K562 (cell line): ENCODE results near the gene MBNL2. TPM values are rescaled to one million over a fixed set of nuclear protein-coding genes. Genes with fewer than 3 reads are reported as not detected.

ENCODE experiments used
- ATAC-seq: fragments of 200-7000 bp; cut with Tn5 transposase; 3 replicates; pipeline ENCODE4 v1.9.1; 2020; ENCODE audit warnings: moderate library complexity
- BruUV-seq: library from RNA; stranded (reverse); fragments of 400-500 nt; replicated peaks from 2 replicates; lab custom pipeline; 2021; lab: Mats Ljungman, UMichigan
- CTCF ChIA-PET: fragments of 300-600 bp; formaldehyde crosslinking; extraction: SDS; loops from one replicate; lab custom pipeline; 2021; ENCODE audit warnings: low intra/inter-chr PET ratio; lab: Yijun Ruan, JAX
- POLR2A ChIA-PET: fragments of 300-600, 350-650 bp; sonication (Branson Sonifier 250); formaldehyde crosslinking; extraction: SDS; loops from one replicate; lab custom pipeline; 2021; ENCODE audit warnings: antibody characterized with exemption, inconsistent platforms; lab: Yijun Ruan, JAX
- DNase-seq, 4 experiments: peaks; one replicate each; pipeline versions ENCODE4 v3.0.0 to v3.0.0-alpha.2; 2011 to 2018; ENCODE audit warnings: low spot score in 3 of 4, mixed read lengths in 3 of 4; ENCODE audit errors: extremely low read depth in 1 of 4
- FAIRE-seq: peaks from 2 replicates; lab custom pipeline; 2011; peaks lifted over from hg19 to GRCh38; lab: Jason Lieb, UNC
- H2AFZ ChIP-seq: 2 replicates; pipeline ENCODE4 v1.6.0; 2011; ENCODE audit warnings: low read depth, low read length, control low read depth, inconsistent platforms
- H3K27ac ChIP-seq: fragments of 200-600 bp; 3 replicates; pipeline ENCODE4 v1.8.0; 2011; ENCODE audit warnings: low read depth, mild to moderate bottlenecking, control low read depth, inconsistent platforms, low read length, moderate library complexity, mixed read lengths; ENCODE audit errors: extremely low read depth
- H3K27me3 ChIP-seq, 2 experiments: fragments of 300-600 bp in 1 of 2; 2 replicates in 1 of 2; 3 replicates in 1 of 2; pipeline versions ENCODE4 v1.6.0 to v1.8.0; 2011; ENCODE audit warnings: inconsistent platforms in 2 of 2, low read length in 2 of 2, mild to moderate bottlenecking in 1 of 2, mixed read lengths in 1 of 2, moderate library complexity in 1 of 2; ENCODE audit not compliant: control insufficient read depth in 2 of 2, insufficient read depth in 2 of 2
- H3K36me3 ChIP-seq: fragments of 300-600 bp; 3 replicates; pipeline ENCODE4 v1.8.0; 2011; ENCODE audit warnings: mild to moderate bottlenecking, low read length, inconsistent platforms; ENCODE audit not compliant: control insufficient read depth, insufficient read depth
- H3K4me1 ChIP-seq, 2 experiments: fragments of 200-600 bp in 1 of 2; replicated peaks in 1 of 2; 2 replicates in 1 of 2; 3 replicates in 1 of 2; pipeline versions ENCODE4 v1.5.1 to v1.8.0; 2011; ENCODE audit warnings: inconsistent platforms in 2 of 2, low read length in 2 of 2, mild to moderate bottlenecking in 1 of 2, mixed read lengths in 1 of 2, moderate library complexity in 1 of 2; ENCODE audit not compliant: control insufficient read depth in 2 of 2, insufficient read depth in 2 of 2
- H3K4me2 ChIP-seq: 2 replicates; pipeline ENCODE4 v1.6.1; 2011; ENCODE audit warnings: low read length, control low read depth, inconsistent platforms, mixed read lengths; ENCODE audit not compliant: insufficient read depth
- H3K4me3 ChIP-seq: fragments of 200-600 bp; sonication (generic), shearing (Covaris generic); 2 replicates; pipeline ENCODE4 v1.5.1; 2016; ENCODE audit warnings: control low read depth, inconsistent platforms
- H3K79me2 ChIP-seq: fragments of 200-600 bp; 3 replicates; pipeline ENCODE4 v1.8.0; 2011; ENCODE audit warnings: low read length, inconsistent platforms; ENCODE audit not compliant: control insufficient read depth, insufficient read depth
- H3K9ac ChIP-seq, 2 experiments: 2 replicates each; pipeline versions ENCODE4 v1.6.0 to v1.6.1; 2011; ENCODE audit warnings: low read depth in 2 of 2, low read length in 2 of 2, control low read depth in 1 of 2, inconsistent platforms in 1 of 2, mild to moderate bottlenecking in 1 of 2, mixed read lengths in 1 of 2; ENCODE audit not compliant: insufficient read depth in 1 of 2
- H3K9me1 ChIP-seq: one replicate; pipeline ENCODE4 v1.6.0; 2011; ENCODE audit warnings: inconsistent platforms, mild to moderate bottlenecking, low read length, moderate library complexity; ENCODE audit not compliant: control insufficient read depth, insufficient read depth
- H3K9me3 ChIP-seq: replicated peaks from 2 replicates; pipeline ENCODE4 v1.5.1; 2011; ENCODE audit warnings: low read depth, low read length, inconsistent platforms; ENCODE audit not compliant: control insufficient read depth, insufficient read depth
- H4K20me1 ChIP-seq: replicated peaks from 2 replicates; pipeline ENCODE4 v1.6.1; 2011; ENCODE audit warnings: low read length, inconsistent platforms, mixed read lengths; ENCODE audit not compliant: control insufficient read depth, insufficient read depth
- ERF ChIP-seq: fragments of 450-650 bp; formaldehyde crosslinking; IDR thresholded peaks from 2 replicates; pipeline ENCODE4 v1.4.0; 2020; ENCODE audit warnings: mild to moderate bottlenecking, mixed read lengths
- HMBOX1 ChIP-seq: sonication (generic); IDR thresholded peaks from 2 replicates; pipeline ENCODE4 v1.6.1; 2016
- HNRNPK ChIP-seq: fragments of 200-400 bp; formaldehyde crosslinking; IDR thresholded peaks from one replicate; pipeline ENCODE4 v1.6.1; 2018; ENCODE audit warnings: mild to moderate bottlenecking, low read depth, low read length; ENCODE audit not compliant: poor library complexity, severe bottlenecking
- RBM14 ChIP-seq: fragments of 200-400 bp; formaldehyde crosslinking; IDR thresholded peaks from 2 replicates; pipeline ENCODE4 v1.6.1; 2018; ENCODE audit warnings: low read depth, mild to moderate bottlenecking, low read length, moderate library complexity, borderline replicate concordance; ENCODE audit not compliant: insufficient read depth
- SMARCC2 ChIP-seq: fragments of 450-650 bp; IDR thresholded peaks from 2 replicates; pipeline ENCODE4 v1.6.1; 2017; ENCODE audit warnings: antibody characterized with exemption, moderate library complexity, mild to moderate bottlenecking, low read depth
- TEAD2 ChIP-seq: fragments of 450-650 bp; IDR thresholded peaks from 2 replicates; pipeline ENCODE4 v1.6.1; 2016; ENCODE audit warnings: missing genetic modification characterization, control low read depth, missing compliant biosample characterization
- TEAD4 ChIP-seq, 2 experiments: sonication (generic) in 1 of 2; formaldehyde crosslinking in 1 of 2; IDR thresholded peaks; 2 replicates each; pipeline versions ENCODE4 v1.6.1 to v1.8.0; 2012 to 2022; ENCODE audit warnings: borderline replicate concordance in 1 of 2, inconsistent platforms in 1 of 2, low read length in 1 of 2, mild to moderate bottlenecking in 1 of 2, missing genetic modification reagents in 1 of 2
- ZBTB34 ChIP-seq: fragments of 250-450 bp; sonication (Bioruptor Pico); IDR thresholded peaks from 2 replicates; pipeline ENCODE4 v1.8.0; 2021; ENCODE audit warnings: mild to moderate bottlenecking, moderate library complexity
- WGBS: fragments of 100-300 bp; shearing (Covaris generic); methylation state at CpG from one replicate; pipeline ENCODE4 v1.1.6; 2016; ENCODE audit warnings: low coverage, mixed read lengths; ENCODE audit not compliant: insufficient coverage; ENCODE audit errors: missing lambda C conversion rate; 5-methylcytosine and 5-hydroxymethylcytosine counted together
- in situ Hi-C: fragments of 300-500 bp; cut with MboI; formaldehyde crosslinking; loops from 4 replicates; pipeline ENCODE4 v1.15.0; 2018; ENCODE audit warnings: inconsistent platforms, mixed read lengths
- intact Hi-C: fragments of 100-400 bp; cut with micrococcal nuclease; formaldehyde crosslinking; loops from 2 replicates; pipeline ENCODE4 v1.14.2; 2022
- polyA plus RNA-seq, 8 experiments: library from polyadenylated mRNA; depleted of rRNA in 4 of 8; stranded (reverse) in 5 of 8; unstranded in 3 of 8; fragments of >200 nt; fragmentation: Nextera tagmentation in 2 of 8; fragmentation: Illumina TruSeq in 1 of 8; extraction: Ambion mirVana in 2 of 8; extraction: Trizol in 1 of 8; gene quantifications; 2 replicates each; pipeline versions ENCODE4 v1.2.1 to v1.2.3, GENCODE V29; 2011 to 2014; ENCODE audit warnings: inconsistent platforms in 1 of 8, missing spikeins in 1 of 8
- total RNA-seq, 7 experiments: library from RNA; depleted of rRNA in 6 of 7; stranded (reverse); fragments of >200 nt in 6 of 7; fragmentation: Illumina TruSeq in 2 of 7; extraction: Trizol in 2 of 7; gene quantifications; 2 replicates each; pipeline versions ENCODE4 v1.2.1 to v1.2.3, GENCODE V29; 2011 to 2021; ENCODE audit warnings: low replicate concordance in 1 of 7
- TF ChIP-seq, protein P1 (sequence below), 2 experiments: fragments of 450-650 bp in 1 of 2; sonication (generic) in 1 of 2; formaldehyde crosslinking in 1 of 2; IDR thresholded peaks; 2 replicates each; pipeline versions ENCODE4 v1.7.1 to v1.9.0; 2016 to 2022; ENCODE audit warnings: inconsistent platforms in 1 of 2, mild to moderate bottlenecking in 1 of 2, missing genetic modification reagents in 1 of 2

MBNL2 gene
- total and polyA plus RNA-seq, 9 of the 15 experiments (the other 6 are each of a cell fraction or from before 2014, with no cell fraction given) = 7.0 to 24.8 (median 13.8) TPM

- H3K79me2 ChIP-seq = peaks cover 47% of the 10 kb centered on the region
- intact Hi-C loops = loop anchor here (10.0 kb wide), 1 partner anchor 213 kb away; the partner anchor contains the start of gene RAP2A
- no peaks in the 10 kb centered on the region for H3K27me3 ChIP-seq
- H3K9me1 ChIP-seq = no peaks in the 10 kb centered on the region
- H3K4me3 ChIP-seq = peak overlapping the region; percentile 63; the same call in 1 of the 2 replicates
- peak overlapping the region; percentile 87 for H3K4me2 ChIP-seq
- peak overlapping the region; percentile 27 for H3K27ac ChIP-seq
- H4K20me1 ChIP-seq = no peaks in the 10 kb centered on the region
- FAIRE-seq (no peak), ATAC-seq (no peak), DNase-seq (no peak)
- H3K36me3 ChIP-seq = no peaks in the 10 kb centered on the region; the same call in 2 of the 3 replicates
- H3K9ac ChIP-seq = peak overlapping the region in 1 of 2 experiments; percentile 46; a peak in 1 of 4 replicates
- H2AFZ ChIP-seq = peak overlapping the region; percentile 81
- H3K4me1 ChIP-seq = peaks cover 0 to 17% of the 10 kb centered on the region in 2 experiments; a peak in 3 of 5 replicates
- WGBS = 19% methylated on average over 6 of the region's 6 CpGs
- in situ Hi-C loops = no loop called here
- BruUV-seq = no TSS peak
- ChIA-PET CTCF (no interaction called here), POLR2A (interaction anchor here (0.7 to 1.5 kb wide), 5 partner anchors 9 to 30 kb away, joined by 3 to 6 read pairs (median 5); no protein-coding TSS in a partner anchor)
- no peaks in the 10 kb centered on the region for H3K9me3 ChIP-seq
- no peak for TF ChIP-seq TEAD2 (tag)
- no peak for TF ChIP-seq SMARCC2
- TF ChIP-seq TEAD4 (IDR thresholded peaks at IDR 0.05; ENCODE audit: low read length) = no peak
- TF ChIP-seq TEAD4 (CRISPR knock-in tag; IDR thresholded peaks at IDR 0.05; ENCODE audit: borderline replicate concordance) = no peak
- no peak for TF ChIP-seq HMBOX1
- TF ChIP-seq HNRNPK = no peak
- TF ChIP-seq, protein P1, sequence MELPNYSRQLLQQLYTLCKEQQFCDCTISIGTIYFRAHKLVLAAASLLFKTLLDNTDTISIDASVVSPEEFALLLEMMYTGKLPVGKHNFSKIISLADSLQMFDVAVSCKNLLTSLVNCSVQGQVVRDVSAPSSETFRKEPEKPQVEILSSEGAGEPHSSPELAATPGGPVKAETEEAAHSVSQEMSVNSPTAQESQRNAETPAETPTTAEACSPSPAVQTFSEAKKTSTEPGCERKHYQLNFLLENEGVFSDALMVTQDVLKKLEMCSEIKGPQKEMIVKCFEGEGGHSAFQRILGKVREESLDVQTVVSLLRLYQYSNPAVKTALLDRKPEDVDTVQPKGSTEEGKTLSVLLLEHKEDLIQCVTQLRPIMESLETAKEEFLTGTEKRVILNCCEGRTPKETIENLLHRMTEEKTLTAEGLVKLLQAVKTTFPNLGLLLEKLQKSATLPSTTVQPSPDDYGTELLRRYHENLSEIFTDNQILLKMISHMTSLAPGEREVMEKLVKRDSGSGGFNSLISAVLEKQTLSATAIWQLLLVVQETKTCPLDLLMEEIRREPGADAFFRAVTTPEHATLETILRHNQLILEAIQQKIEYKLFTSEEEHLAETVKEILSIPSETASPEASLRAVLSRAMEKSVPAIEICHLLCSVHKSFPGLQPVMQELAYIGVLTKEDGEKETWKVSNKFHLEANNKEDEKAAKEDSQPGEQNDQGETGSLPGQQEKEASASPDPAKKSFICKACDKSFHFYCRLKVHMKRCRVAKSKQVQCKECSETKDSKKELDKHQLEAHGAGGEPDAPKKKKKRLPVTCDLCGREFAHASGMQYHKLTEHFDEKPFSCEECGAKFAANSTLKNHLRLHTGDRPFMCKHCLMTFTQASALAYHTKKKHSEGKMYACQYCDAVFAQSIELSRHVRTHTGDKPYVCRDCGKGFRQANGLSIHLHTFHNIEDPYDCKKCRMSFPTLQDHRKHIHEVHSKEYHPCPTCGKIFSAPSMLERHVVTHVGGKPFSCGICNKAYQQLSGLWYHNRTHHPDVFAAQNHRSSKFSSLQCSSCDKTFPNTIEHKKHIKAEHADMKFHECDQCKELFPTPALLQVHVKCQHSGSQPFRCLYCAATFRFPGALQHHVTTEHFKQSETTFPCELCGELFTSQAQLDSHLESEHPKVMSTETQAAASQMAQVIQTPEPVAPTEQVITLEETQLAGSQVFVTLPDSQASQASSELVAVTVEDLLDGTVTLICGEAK (IDR thresholded peaks at IDR 0.05) = no peak
- TF ChIP-seq, protein P1 (CRISPR knock-in tag; IDR thresholded peaks at IDR 0.05) = no peak
- no peak for TF ChIP-seq RBM14
- TF ChIP-seq ZBTB34 = no peak
- TF ChIP-seq ERF (CRISPR knock-in tag) = no peak
These were observed 667 bp upstream of the MBNL2 start for GRCh38 chr13:97221466-97221865.
